ENCODE measurements around the gene RELL2. TPM values are rescaled to one million over a fixed set of nuclear protein-coding genes. Genes with fewer than 3 reads are reported as not detected.

The RELL2 gene
- total and polyA plus RNA-seq, 3 experiments from 2014 or later, result 3.7 to 26.2 (median 24.8) TPM

DNA sequence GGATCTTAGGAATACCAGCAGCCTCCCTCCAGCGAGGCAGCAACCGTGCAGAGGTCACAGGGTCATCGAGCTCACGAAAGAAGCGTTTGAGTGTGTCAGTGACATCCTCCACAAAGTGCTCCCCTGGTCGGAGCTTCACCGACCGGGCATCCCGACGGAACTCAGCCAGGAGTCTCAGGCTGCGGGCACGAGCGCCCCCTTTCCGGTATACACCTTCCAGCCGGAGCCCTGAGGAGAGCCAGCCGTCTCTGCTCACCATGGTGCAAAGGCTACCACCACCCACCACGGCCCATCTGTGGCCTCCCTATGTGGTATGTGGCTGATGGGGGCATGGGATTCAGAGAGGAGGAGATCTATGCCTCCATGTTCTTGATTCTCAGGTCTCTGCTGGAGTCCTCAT, 25.2 kb downstream of the RELL2 start:
- no peak overlapping the region for H3K27ac ChIP-seq (ENCODE audit: low read depth, low read length)
- H3K4me1 ChIP-seq (ENCODE audit: insufficient read depth, low read length), result no peaks in the 10 kb centered on the region
- CTCF ChIA-PET, result interaction anchor here (1.7 to 4.7 kb wide), 2 partner anchors 218 to 299 kb away, joined by 5 to 54 read pairs; partner anchors contain the start of gene PCDH1
- no peaks in the 10 kb centered on the region for H3K9me3 Mint-ChIP-seq
- no peak overlapping the region for H3K27ac Mint-ChIP-seq
- H3K4me3 ChIP-seq (ENCODE audit: low read length), result no peak overlapping the region
- H3K9me3 ChIP-seq (ENCODE audit: low read length), result no peaks in the 10 kb centered on the region
- POLR2A ChIA-PET, result no interaction called here
- peaks cover 5 to 7% of the 10 kb centered on the region in 2 donors for H3K27me3 Mint-ChIP-seq
- no peak for DNase-seq
- H3K27me3 ChIP-seq (ENCODE audit: insufficient read depth, low read length, poor library complexity, severe bottlenecking), result no peaks in the 10 kb centered on the region
- no peaks in the 10 kb centered on the region for H3K36me3 ChIP-seq (ENCODE audit: insufficient read depth, low read length)
- peaks cover 0 to 11% (median 8%) of the 10 kb centered on the region in 3 donors for H3K36me3 Mint-ChIP-seq
- no peak overlapping the region for H3K4me3 Mint-ChIP-seq
- H3K4me1 Mint-ChIP-seq, result peaks cover 4 to 5% (median 4%) of the 10 kb centered on the region in 3 donors

DNA sequence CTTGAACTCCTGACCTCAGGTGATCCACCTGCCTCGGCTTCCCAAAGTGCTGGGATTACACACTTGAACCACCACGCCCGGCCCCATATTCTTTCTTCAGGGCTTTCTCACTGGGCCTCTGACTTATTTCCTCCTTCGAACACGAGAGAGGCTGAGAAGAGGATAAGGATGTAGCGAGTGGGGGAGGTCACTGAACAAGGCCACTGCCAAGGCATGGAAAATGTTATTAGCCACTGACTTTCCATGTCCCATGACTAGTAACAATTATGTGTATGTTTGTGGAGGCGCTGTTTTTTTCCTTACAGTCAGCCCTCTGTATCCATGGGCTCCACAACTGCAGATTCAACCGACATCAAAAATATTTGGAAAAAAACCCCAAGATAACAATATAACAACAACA, 26.7 kb downstream of the RELL2 start:
- Mint-ChIP-seq H3K4me3 (no peak overlapping the region), H3K27ac (no peak overlapping the region), H3K27me3 (no peaks in the 10 kb centered on the region), H3K36me3 (peaks cover 0 to 8% (median 5%) of the 10 kb centered on the region in 3 donors), H3K9me3 (no peaks in the 10 kb centered on the region), H3K4me1 (peaks cover 4 to 5% (median 4%) of the 10 kb centered on the region in 3 donors)
- Histone ChIP-seq H3K27me3 (ENCODE audit: insufficient read depth, low read length, poor library complexity, severe bottlenecking) (no peaks in the 10 kb centered on the region), H3K4me3 (ENCODE audit: low read length) (no peak overlapping the region), H3K36me3 (ENCODE audit: insufficient read depth, low read length) (no peaks in the 10 kb centered on the region), H3K9me3 (ENCODE audit: low read length) (no peaks in the 10 kb centered on the region), H3K27ac (ENCODE audit: low read depth, low read length) (no peak overlapping the region), H3K4me1 (ENCODE audit: insufficient read depth, low read length) (no peaks in the 10 kb centered on the region)
- ChIA-PET CTCF (interaction anchor here (0.8 to 8.0 kb wide), 9 partner anchors 8 to 305 kb away, joined by 3 to 57 read pairs (median 6); partner anchors contain the start of genes FCHSD1, PCDH1 and RNF14), POLR2A (no interaction called here)
- no peak for DNase-seq

DNA sequence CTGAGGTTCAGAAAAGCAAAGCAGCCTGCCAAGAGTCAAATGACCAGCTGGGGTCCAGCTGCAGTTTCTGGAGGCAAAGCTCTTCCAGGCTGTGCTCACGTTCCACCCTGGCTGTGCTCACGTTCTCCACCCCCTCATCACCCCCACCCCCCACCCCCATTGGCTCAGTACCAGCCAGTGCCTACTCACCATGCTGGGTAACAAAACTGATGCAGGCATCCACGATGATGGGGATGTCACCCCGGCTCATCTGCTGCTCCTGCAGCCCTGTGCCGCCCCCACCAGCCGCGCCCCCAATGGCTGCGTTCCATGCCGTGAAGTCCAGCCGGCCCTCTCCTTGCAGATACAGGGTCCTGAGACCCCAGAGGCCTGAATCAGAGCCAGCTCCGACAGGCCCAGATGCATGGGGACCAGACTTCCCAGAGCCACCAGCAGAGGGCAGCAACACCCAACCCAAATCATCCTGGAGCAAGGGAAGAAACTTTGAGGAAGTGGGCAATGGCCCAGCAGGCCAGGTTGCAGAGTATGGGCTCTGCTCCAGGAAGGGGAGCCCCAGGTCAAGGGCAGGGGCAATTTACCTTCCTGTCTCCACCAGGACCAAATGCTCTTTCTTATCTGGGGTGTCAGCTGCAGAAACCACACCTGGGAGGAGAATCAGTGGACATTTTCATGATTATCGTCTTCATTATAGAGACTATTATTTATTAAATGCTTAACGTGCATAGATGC, 28.1 kb downstream of the RELL2 start:
- no peaks in the 10 kb centered on the region for H3K36me3 ChIP-seq (ENCODE audit: insufficient read depth, low read length)
- no peak overlapping the region for H3K27ac ChIP-seq (ENCODE audit: low read depth, low read length)
- ChIA-PET POLR2A (interaction anchor here (0.5 kb wide), 1 partner anchor 476 kb away, joined by 5 read pairs; no protein-coding TSS in a partner anchor), CTCF (interaction anchor here (0.7 to 8.0 kb wide), 25 partner anchors 11 to 1038 kb away, joined by 3 to 57 read pairs (median 4); partner anchors contain the start of genes ARAP3, DELE1, FCHSD1 and PCDH1)
- peak; percentile 49 to 79 (median 62) for DNase-seq
- H3K9me3 ChIP-seq (ENCODE audit: low read length), result no peaks in the 10 kb centered on the region
- no peaks in the 10 kb centered on the region for H3K4me1 ChIP-seq (ENCODE audit: insufficient read depth, low read length)
- Mint-ChIP-seq H3K4me1 (peaks cover 4 to 5% (median 4%) of the 10 kb centered on the region in 3 donors), H3K27ac (no peak overlapping the region), H3K4me3 (no peak overlapping the region), H3K27me3 (peaks cover 0 to 2% of the 10 kb centered on the region in 2 donors), H3K9me3 (no peaks in the 10 kb centered on the region), H3K36me3 (peaks cover 0 to 7% (median 0%) of the 10 kb centered on the region in 3 donors)
- no peak overlapping the region for H3K4me3 ChIP-seq (ENCODE audit: low read length)
- H3K27me3 ChIP-seq (ENCODE audit: insufficient read depth, low read length, poor library complexity, severe bottlenecking), result no peaks in the 10 kb centered on the region

DNA sequence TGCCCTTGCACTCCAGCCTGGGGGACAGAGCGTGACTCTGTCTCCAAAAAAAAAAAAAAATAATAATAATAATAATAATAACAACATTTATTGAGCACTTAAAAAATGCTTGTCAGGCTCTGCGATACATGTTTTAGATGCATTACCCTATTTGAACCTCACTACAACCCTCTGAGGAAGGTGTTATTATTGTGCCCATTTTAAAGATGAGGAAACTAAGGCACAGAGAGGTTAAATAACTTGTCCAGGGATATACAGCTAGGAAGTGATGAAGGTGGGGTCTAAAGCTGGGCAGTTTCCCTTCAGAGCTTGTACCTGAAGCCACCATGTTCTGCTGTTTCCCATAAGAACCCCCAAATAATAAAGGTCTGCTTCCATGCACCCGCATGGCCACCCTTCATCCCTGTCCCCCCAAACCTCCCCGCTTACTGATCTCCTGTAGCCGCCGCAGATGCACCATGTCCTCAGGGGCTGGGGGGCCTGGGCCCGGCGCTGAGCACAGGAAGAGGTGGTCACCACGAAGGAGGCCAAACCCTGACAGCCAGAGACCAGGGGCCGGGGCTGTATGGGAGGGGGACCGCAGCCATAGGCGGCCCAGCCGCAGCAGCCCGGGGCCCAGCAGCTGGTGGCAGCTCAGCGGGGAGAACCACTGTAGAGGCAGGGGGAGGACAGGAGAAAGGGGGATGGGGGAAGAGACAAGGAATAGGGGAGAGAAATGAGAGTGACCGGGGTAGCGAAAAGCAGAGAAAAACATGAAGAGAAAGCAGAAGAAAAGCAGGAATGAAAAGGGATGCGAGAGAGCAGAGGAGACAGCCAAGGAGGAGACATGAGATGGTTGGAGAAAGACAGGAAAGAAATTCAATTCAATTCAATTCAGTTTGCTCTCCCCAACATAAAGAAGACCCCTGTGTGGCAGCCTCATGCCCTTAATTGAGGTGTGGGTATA, 29.5 kb downstream of the RELL2 start:
- ChIA-PET CTCF (interaction anchor here (0.7 to 8.0 kb wide), 10 partner anchors 10 to 257 kb away, joined by 3 to 57 read pairs (median 10); partner anchors contain the start of genes ARAP3, DELE1, FCHSD1 and PCDH1), POLR2A (no interaction called here)
- H3K4me1 Mint-ChIP-seq, result peaks cover 4 to 5% (median 4%) of the 10 kb centered on the region in 3 donors
- Histone ChIP-seq H3K9me3 (ENCODE audit: low read length) (no peaks in the 10 kb centered on the region), H3K27me3 (ENCODE audit: insufficient read depth, low read length, poor library complexity, severe bottlenecking) (no peaks in the 10 kb centered on the region), H3K4me1 (ENCODE audit: insufficient read depth, low read length) (no peaks in the 10 kb centered on the region), H3K27ac (ENCODE audit: low read depth, low read length) (no peak overlapping the region), H3K36me3 (ENCODE audit: insufficient read depth, low read length) (no peaks in the 10 kb centered on the region), H3K4me3 (ENCODE audit: low read length) (no peak overlapping the region)
- H3K27me3 Mint-ChIP-seq, result peaks cover 0 to 2% of the 10 kb centered on the region in 2 donors
- H3K27ac Mint-ChIP-seq, result peak overlapping the region in 1 of 8 donors; percentile 48
- no peaks in the 10 kb centered on the region for H3K9me3 Mint-ChIP-seq
- peaks cover 0 to 7% (median 0%) of the 10 kb centered on the region in 3 donors for H3K36me3 Mint-ChIP-seq
- H3K4me3 Mint-ChIP-seq, result no peak overlapping the region
- no peak for DNase-seq

DNA sequence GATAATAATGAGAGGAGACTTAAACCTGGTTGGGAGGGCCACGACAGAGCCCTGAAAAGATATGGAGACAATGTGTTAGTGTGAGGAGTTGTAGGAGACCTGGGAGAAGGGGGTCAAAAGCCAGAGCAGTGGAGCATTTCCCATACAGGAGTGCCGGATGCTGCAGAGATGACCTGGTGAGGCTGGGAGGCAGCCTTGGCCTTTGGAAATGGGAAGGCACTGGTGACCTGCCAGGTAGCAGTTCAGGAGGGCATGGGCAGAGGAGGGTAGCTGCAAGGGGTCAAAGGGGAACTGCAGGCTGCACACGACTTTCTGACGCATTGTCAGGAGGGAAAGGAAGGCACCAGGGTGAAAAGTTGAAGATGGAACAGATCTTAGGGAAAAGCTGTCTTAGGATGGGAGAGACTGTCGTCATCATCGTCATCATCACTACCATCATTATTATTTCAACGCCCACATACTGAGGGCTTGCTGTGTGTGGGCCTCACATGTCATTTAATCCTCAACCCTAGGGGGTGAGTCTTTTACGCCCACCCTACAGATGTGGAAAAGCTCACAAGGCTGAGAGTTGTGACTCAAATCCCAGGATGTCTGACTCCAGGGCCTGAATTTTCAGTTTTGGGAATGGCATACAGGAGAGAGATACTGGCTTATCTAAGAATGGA, 31.9 kb downstream of the RELL2 start:
- CTCF ChIA-PET, result interaction anchor here (0.9 to 8.0 kb wide), 14 partner anchors 9 to 475 kb away, joined by 3 to 57 read pairs (median 4); partner anchors contain the start of genes FCHSD1, PCDH1 and PCDH12
- Mint-ChIP-seq H3K27ac (peak overlapping the region in 1 of 8 donors; percentile 44), H3K36me3 (peaks cover 0 to 6% (median 1%) of the 10 kb centered on the region in 3 donors), H3K4me1 (peaks cover 4 to 5% (median 4%) of the 10 kb centered on the region in 3 donors), H3K4me3 (no peak overlapping the region), H3K9me3 (no peaks in the 10 kb centered on the region), H3K27me3 (peaks cover 0 to 2% of the 10 kb centered on the region in 2 donors)
- H3K4me3 ChIP-seq (ENCODE audit: low read length), result no peak overlapping the region
- H3K4me1 ChIP-seq (ENCODE audit: insufficient read depth, low read length), result no peaks in the 10 kb centered on the region
- no peak overlapping the region for H3K27ac ChIP-seq (ENCODE audit: low read depth, low read length)
- H3K36me3 ChIP-seq (ENCODE audit: insufficient read depth, low read length), result no peaks in the 10 kb centered on the region
- no peaks in the 10 kb centered on the region for H3K9me3 ChIP-seq (ENCODE audit: low read length)
- no peaks in the 10 kb centered on the region for H3K27me3 ChIP-seq (ENCODE audit: insufficient read depth, low read length, poor library complexity, severe bottlenecking)
- no peak for DNase-seq
- POLR2A ChIA-PET, result no interaction called here

DNA sequence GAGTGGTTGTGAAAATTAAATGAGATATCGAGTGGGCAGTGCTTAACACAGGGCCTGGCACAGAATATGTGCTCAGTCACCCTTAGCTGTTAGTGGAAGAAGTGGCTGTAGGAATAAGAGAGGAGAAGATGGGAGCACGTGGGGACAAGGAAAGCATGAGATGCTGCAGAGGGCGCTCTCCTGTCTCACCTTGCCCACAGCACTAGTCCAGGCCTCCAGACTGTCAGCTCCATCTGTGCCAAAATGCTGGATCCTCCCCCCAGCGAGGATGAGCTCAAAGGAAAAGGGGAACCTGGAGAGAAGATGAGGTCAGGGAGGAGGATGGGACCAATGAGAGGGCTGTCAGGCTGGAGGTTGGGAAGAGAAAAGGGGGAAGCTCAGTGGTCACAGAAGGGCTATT, 32.7 kb downstream of the RELL2 start:
- H3K9me3 Mint-ChIP-seq, result no peaks in the 10 kb centered on the region
- peaks cover 0 to 6% (median 1%) of the 10 kb centered on the region in 3 donors for H3K36me3 Mint-ChIP-seq
- H3K27ac Mint-ChIP-seq, result peak overlapping the region in 1 of 8 donors; percentile 55
- Histone ChIP-seq H3K36me3 (ENCODE audit: insufficient read depth, low read length) (no peaks in the 10 kb centered on the region), H3K27ac (ENCODE audit: low read depth, low read length) (no peak overlapping the region), H3K4me1 (ENCODE audit: insufficient read depth, low read length) (no peaks in the 10 kb centered on the region), H3K27me3 (ENCODE audit: insufficient read depth, low read length, poor library complexity, severe bottlenecking) (no peaks in the 10 kb centered on the region), H3K9me3 (ENCODE audit: low read length) (no peaks in the 10 kb centered on the region), H3K4me3 (ENCODE audit: low read length) (no peak overlapping the region)
- no peak for DNase-seq
- H3K27me3 Mint-ChIP-seq, result peaks cover 0 to 2% of the 10 kb centered on the region in 2 donors
- POLR2A ChIA-PET, result no interaction called here
- peaks cover 4 to 5% (median 4%) of the 10 kb centered on the region in 3 donors for H3K4me1 Mint-ChIP-seq
- CTCF ChIA-PET, result interaction anchor here (0.9 to 8.0 kb wide), 12 partner anchors 12 to 474 kb away, joined by 3 to 57 read pairs (median 4); partner anchors contain the start of genes FCHSD1, PCDH1 and PCDH12
- no peak overlapping the region for H3K4me3 Mint-ChIP-seq

DNA sequence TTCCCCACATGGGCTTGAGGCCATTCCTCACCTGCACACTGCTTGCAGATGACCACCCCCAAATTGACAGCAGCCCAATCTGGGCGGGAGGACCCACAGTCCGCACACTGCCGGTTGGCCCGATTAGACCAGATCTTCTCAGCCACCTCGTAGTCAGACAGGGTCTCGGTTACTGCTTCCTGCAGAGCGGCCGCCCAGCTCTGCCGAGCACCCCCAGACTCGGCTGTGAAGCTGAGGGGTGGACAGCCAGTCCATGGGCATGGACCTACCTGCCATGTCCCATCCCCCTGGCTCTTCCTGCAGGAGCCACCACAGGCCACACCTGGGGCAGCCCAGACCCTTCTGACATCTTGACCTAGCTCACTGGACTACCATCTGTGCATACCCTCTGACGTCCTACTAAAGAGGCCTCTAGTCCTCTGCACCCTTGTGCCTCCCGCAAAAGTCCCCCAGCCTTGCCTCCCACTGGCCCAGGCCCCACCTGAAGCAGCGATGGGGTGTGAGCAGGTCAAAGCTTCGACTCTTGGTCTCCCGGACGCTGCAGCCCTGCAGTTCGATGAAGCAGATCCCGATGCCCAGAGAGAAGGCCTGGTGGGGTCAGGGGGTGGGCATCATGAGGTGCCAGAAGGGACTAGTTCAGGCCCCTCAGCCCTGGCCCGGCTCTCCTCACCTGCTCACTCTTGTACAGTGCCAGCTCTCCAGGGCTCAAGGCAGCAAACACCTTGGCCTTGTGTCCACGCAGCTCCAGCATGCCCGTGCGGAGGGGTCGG, 35.5 kb downstream of the RELL2 start:
- no peaks in the 10 kb centered on the region for H3K4me1 ChIP-seq (ENCODE audit: insufficient read depth, low read length)
- no peak overlapping the region for H3K27ac ChIP-seq (ENCODE audit: low read depth, low read length)
- no peaks in the 10 kb centered on the region for H3K36me3 ChIP-seq (ENCODE audit: insufficient read depth, low read length)
- no peaks in the 10 kb centered on the region for H3K27me3 ChIP-seq (ENCODE audit: insufficient read depth, low read length, poor library complexity, severe bottlenecking)
- ChIA-PET POLR2A (no interaction called here), CTCF (interaction anchor here (0.9 to 3.4 kb wide), 5 partner anchors 9 to 207 kb away, joined by 3 to 19 read pairs (median 4); partner anchors contain the start of gene PCDH1)
- no peaks in the 10 kb centered on the region for H3K4me1 Mint-ChIP-seq
- peaks cover 0 to 6% (median 1%) of the 10 kb centered on the region in 3 donors for H3K36me3 Mint-ChIP-seq
- peak overlapping the region in 1 of 8 donors; percentile 47 for H3K27ac Mint-ChIP-seq
- no peaks in the 10 kb centered on the region for H3K9me3 ChIP-seq (ENCODE audit: low read length)
- no peak overlapping the region for H3K4me3 Mint-ChIP-seq
- no peak overlapping the region for H3K4me3 ChIP-seq (ENCODE audit: low read length)
- H3K27me3 Mint-ChIP-seq, result peaks cover 0 to 2% of the 10 kb centered on the region in 2 donors
- DNase-seq, result no peak
- H3K9me3 Mint-ChIP-seq, result no peaks in the 10 kb centered on the region

Data from CD8-positive, alpha-beta memory T cell (primary cell).